ENCODE results near the gene SENP8. TPM values are rescaled to one million over a fixed set of nuclear protein-coding genes. Genes with fewer than 3 reads are reported as not detected.

The SENP8 gene
- total and polyA plus RNA-seq, 2 of the 13 experiments (the other 11 are each of a cell fraction or from before 2014, with no cell fraction given) = 2.7 to 3.0 TPM

DNA sequence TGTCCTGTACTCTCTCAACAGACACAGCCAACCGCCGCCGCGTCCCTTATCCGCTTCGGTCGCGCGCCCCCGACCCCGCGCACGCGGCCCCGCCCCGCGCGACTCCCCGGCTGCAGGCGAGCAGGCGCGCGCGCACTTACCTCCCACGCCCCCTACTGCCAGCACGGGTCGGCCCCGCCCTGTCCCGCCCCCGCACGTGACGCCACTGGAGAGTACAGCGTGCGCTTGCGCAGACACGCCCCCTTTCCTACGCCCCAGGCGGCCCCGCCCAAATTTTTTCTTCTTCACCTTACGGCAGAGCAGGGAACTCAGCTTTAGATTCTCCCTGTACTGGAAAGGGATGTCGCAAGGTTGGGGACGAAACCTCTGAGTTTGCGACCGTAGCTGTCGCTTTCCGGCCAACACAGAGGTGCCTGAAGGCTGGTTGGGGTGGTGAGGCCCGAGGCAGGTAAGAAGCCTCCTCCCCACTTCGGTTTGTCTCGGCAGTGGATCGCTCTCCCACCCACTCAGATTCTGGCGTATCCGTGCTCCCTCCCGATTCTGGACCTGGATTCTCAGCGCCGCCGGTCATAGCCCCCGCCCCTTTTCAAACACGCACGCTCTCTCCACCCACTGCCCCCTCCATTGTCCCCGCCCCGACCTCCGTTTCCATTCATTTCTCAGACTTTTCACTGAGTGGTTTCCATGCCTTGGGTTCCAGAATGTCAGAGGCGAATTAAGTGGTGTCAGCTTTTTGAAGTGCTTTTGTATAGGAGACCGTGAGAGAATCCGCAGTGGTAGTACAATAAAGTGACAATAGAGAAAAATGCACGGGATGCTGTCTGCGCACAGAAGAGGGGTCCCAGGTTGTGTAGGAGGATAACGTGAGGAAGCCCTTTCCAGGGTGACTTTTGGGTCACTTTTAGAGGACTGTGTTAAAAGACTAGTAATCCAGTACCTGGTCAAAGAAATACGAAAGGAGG lies at the start of gene SENP8, which contains the start of gene MYO9A (continued):
- TF ChIP-seq, protein P1, sequence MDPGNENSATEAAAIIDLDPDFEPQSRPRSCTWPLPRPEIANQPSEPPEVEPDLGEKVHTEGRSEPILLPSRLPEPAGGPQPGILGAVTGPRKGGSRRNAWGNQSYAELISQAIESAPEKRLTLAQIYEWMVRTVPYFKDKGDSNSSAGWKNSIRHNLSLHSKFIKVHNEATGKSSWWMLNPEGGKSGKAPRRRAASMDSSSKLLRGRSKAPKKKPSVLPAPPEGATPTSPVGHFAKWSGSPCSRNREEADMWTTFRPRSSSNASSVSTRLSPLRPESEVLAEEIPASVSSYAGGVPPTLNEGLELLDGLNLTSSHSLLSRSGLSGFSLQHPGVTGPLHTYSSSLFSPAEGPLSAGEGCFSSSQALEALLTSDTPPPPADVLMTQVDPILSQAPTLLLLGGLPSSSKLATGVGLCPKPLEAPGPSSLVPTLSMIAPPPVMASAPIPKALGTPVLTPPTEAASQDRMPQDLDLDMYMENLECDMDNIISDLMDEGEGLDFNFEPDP (CRISPR knock-in tag; conservative IDR thresholded peaks at IDR 0.05) = no peak
- TF ChIP-seq, protein P2, sequence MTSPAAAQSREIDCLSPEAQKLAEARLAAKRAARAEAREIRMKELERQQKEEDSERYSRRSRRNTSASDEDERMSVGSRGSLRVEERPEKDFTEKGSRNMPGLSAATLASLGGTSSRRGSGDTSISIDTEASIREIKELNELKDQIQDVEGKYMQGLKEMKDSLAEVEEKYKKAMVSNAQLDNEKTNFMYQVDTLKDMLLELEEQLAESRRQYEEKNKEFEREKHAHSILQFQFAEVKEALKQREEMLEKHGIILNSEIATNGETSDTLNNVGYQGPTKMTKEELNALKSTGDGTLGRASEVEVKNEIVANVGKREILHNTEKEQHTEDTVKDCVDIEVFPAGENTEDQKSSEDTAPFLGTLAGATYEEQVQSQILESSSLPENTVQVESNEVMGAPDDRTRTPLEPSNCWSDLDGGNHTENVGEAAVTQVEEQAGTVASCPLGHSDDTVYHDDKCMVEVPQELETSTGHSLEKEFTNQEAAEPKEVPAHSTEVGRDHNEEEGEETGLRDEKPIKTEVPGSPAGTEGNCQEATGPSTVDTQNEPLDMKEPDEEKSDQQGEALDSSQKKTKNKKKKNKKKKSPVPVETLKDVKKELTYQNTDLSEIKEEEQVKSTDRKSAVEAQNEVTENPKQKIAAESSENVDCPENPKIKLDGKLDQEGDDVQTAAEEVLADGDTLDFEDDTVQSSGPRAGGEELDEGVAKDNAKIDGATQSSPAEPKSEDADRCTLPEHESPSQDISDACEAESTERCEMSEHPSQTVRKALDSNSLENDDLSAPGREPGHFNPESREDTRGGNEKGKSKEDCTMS (CRISPR knock-in tag; conservative IDR thresholded peaks at IDR 0.05) = no peak
- TF ChIP-seq U2AF2 (IDR thresholded peaks at IDR 0.05; ENCODE audit: low read depth, low read length) (no peak), ZNF367 (CRISPR knock-in tag; IDR thresholded peaks at IDR 0.05; ENCODE audit: borderline replicate concordance) (no peak), SMAD1 (CRISPR knock-in tag; IDR thresholded peaks at IDR 0.05; ENCODE audit: borderline replicate concordance, low read depth) (peak; percentile 76; the same call in 1 of the 2 replicates), NR2F6 (IDR thresholded peaks at IDR 0.05) (0 out of 2 replicates have a peak, but pooled peaks have one; percentile 23), NR2F6 (CRISPR knock-in tag; IDR thresholded peaks at IDR 0.05) (no peak), GTF3A (CRISPR knock-in tag; conservative IDR thresholded peaks at IDR 0.05) (no peak), SP140L (CRISPR knock-in tag; IDR thresholded peaks at IDR 0.05; ENCODE audit: borderline replicate concordance) (no peak), ZSCAN31 (CRISPR knock-in tag; IDR thresholded peaks at IDR 0.05; ENCODE audit: low read depth) (0 out of 2 replicates have a peak, but pooled peaks have one; percentile 8), SRSF1 (optimal IDR thresholded peaks at IDR 0.05; ENCODE audit: low read depth, low read length) (no peak), ZNF333 (CRISPR knock-in tag; IDR thresholded peaks at IDR 0.05; ENCODE audit: borderline replicate concordance) (no peak), JUNB (CRISPR knock-in tag; IDR thresholded peaks at IDR 0.05; ENCODE audit: borderline replicate concordance) (no peak), ZMAT3 (CRISPR knock-in tag; conservative IDR thresholded peaks at IDR 0.05) (no peak), TEAD3 (CRISPR knock-in tag; optimal IDR thresholded peaks at IDR 0.05; ENCODE audit: borderline replicate concordance) (no peak), ZKSCAN5 (CRISPR knock-in tag; IDR thresholded peaks at IDR 0.05) (no peak), SATB2 (CRISPR knock-in tag; IDR thresholded peaks at IDR 0.05) (no peak), SMAD9 (CRISPR knock-in tag; IDR thresholded peaks at IDR 0.05) (no peak), ZNF121 (CRISPR knock-in tag; IDR thresholded peaks at IDR 0.05) (no peak), CHCHD3 (CRISPR knock-in tag; IDR thresholded peaks at IDR 0.05) (0 out of 2 replicates have a peak, but pooled peaks have one; percentile 13), NR1H2 (CRISPR knock-in tag; IDR thresholded peaks at IDR 0.05; ENCODE audit: borderline replicate concordance, low read depth) (no peak)
- TF ChIP-seq, protein P3, sequence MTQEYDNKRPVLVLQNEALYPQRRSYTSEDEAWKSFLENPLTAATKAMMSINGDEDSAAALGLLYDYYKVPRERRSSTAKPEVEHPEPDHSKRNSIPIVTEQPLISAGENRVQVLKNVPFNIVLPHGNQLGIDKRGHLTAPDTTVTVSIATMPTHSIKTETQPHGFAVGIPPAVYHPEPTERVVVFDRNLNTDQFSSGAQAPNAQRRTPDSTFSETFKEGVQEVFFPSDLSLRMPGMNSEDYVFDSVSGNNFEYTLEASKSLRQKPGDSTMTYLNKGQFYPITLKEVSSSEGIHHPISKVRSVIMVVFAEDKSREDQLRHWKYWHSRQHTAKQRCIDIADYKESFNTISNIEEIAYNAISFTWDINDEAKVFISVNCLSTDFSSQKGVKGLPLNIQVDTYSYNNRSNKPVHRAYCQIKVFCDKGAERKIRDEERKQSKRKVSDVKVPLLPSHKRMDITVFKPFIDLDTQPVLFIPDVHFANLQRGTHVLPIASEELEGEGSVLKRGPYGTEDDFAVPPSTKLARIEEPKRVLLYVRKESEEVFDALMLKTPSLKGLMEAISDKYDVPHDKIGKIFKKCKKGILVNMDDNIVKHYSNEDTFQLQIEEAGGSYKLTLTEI (CRISPR knock-in tag; conservative IDR thresholded peaks at IDR 0.05) = no peak
- TF ChIP-seq, protein P4, sequence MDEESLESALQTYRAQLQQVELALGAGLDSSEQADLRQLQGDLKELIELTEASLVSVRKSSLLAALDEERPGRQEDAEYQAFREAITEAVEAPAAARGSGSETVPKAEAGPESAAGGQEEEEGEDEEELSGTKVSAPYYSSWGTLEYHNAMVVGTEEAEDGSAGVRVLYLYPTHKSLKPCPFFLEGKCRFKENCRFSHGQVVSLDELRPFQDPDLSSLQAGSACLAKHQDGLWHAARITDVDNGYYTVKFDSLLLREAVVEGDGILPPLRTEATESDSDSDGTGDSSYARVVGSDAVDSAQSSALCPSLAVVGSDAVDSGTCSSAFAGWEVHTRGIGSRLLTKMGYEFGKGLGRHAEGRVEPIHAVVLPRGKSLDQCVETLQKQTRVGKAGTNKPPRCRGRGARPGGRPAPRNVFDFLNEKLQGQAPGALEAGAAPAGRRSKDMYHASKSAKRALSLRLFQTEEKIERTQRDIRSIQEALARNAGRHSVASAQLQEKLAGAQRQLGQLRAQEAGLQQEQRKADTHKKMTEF (CRISPR knock-in tag; IDR thresholded peaks at IDR 0.05) = peak; percentile 12; the same call in 1 of the 2 replicates

Measured in HepG2 (cell line).